T-helper 1 cell treated with Interleukin-12 subunit alpha and Interleukin-12 subunit beta and Interleukin-4 antibody, amounts not matched to agents 30 ng/mL and 1 ng/mL, for 36 hours (primary cell): ENCODE results near the gene ANKRD16. TPM values are rescaled to one million over a fixed set of nuclear protein-coding genes. Genes with fewer than 3 reads are reported as not detected.
"Not testable (repeated sequence)": the region's sequence is repeated elsewhere in the genome, so short reads cannot be mapped to it uniquely, and the experiment has no call there.

ENCODE experiments used
- intact Hi-C: fragments of 100-400 bp; cut with micrococcal nuclease; formaldehyde crosslinking; loops from one replicate; pipeline ENCODE4 v1.15.1; 2024
- total RNA-seq: library from RNA; stranded (reverse); gene quantifications from 2 replicates; pipeline ENCODE4 v1.2.3, GENCODE V29; 2022

ANKRD16 gene
- 5.2 TPM in 2 replicates for total RNA-seq

GRCh38 chr10:5889624-5890451 lies at the start of gene ANKRD16, which contains the start of gene FBH1:
ANKRD16 (minus strand) TSS chr10:5889893; CDS start chr10:5889354, 539 bp downstream.
FBH1 (plus strand) TSS chr10:5890243; CDS start chr10:5890346, 103 bp downstream.
- intact Hi-C loops, result loop anchor here (1.0 to 10.0 kb wide), 12 partner anchors 17 to 1897 kb away; partner anchors contain the start of genes ATP5F1C, GDI2, KIN and TASOR2

GRCh38 chr10:5938291-5938690 lies 48.6 kb upstream of the ANKRD16 start:
- intact Hi-C loops, result no loop called here

GRCh38 chr10:5937016-5937415 lies 47.3 kb upstream of the ANKRD16 start:
- intact Hi-C loops, result no loop called here

- intact Hi-C loops, result no loop called here
Observed at GRCh38 chr10:5935628-5936027, 45.9 kb upstream of the ANKRD16 start.

GRCh38 chr10:5933909-5934546 lies 44.3 kb upstream of the ANKRD16 start:
- intact Hi-C loops, result no loop called here

- intact Hi-C loops, result no loop called here
Observed at GRCh38 chr10:5932345-5932744, 42.7 kb upstream of the ANKRD16 start.

- intact Hi-C loops, result no loop called here
Observed at GRCh38 chr10:5930272-5930671, 40.6 kb upstream of the ANKRD16 start.

- intact Hi-C loops, result no loop called here
Observed at GRCh38 chr10:5929442-5929841, 39.7 kb upstream of the ANKRD16 start.

- intact Hi-C loops, result no loop called here
Observed at GRCh38 chr10:5927306-5927705, 37.6 kb upstream of the ANKRD16 start.

- intact Hi-C loops, result no loop called here
Observed at GRCh38 chr10:5924889-5925288, 35.2 kb upstream of the ANKRD16 start.

GRCh38 chr10:5921746-5922145 lies 32.1 kb upstream of the ANKRD16 start:
- intact Hi-C loops, result no loop called here

GRCh38 chr10:5919568-5919967 lies 29.9 kb upstream of the ANKRD16 start:
- intact Hi-C loops, result no loop called here

- intact Hi-C loops, result no loop called here
Observed at GRCh38 chr10:5918763-5919162, 29.1 kb upstream of the ANKRD16 start.

GRCh38 chr10:5917305-5917704 lies 27.6 kb upstream of the ANKRD16 start:
- intact Hi-C loops, result no loop called here

GRCh38 chr10:5915451-5915850 lies 25.8 kb upstream of the ANKRD16 start:
- intact Hi-C loops, result no loop called here

GRCh38 chr10:5913736-5914135 lies 24.0 kb upstream of the ANKRD16 start:
- intact Hi-C loops, result no loop called here

GRCh38 chr10:5911670-5912069 lies 22.0 kb upstream of the ANKRD16 start:
- intact Hi-C loops, result no loop called here

GRCh38 chr10:5910323-5911100 lies 20.8 kb upstream of the ANKRD16 start:
- intact Hi-C loops, result no loop called here

- intact Hi-C loops, result not testable (repeated sequence)
Observed at GRCh38 chr10:5908676-5909075, 19.0 kb upstream of the ANKRD16 start.

GRCh38 chr10:5906651-5907050 lies 17.0 kb upstream of the ANKRD16 start:
- intact Hi-C loops, result no loop called here

- intact Hi-C loops, result no loop called here
Observed at GRCh38 chr10:5905854-5906507, 16.3 kb upstream of the ANKRD16 start.
